Retinal pigment epithelial cell (primary cell): ENCODE results near the gene GPR3.
"Not testable (repeated sequence)": the region's sequence is repeated elsewhere in the genome, so short reads cannot be mapped to it uniquely, and the experiment has no call there.

Experiments used
- DNase-seq: peaks from one replicate; pipeline ENCODE4 v3.0.0-alpha.2; 2010; ENCODE audit warnings: low read depth
- H3K4me3 ChIP-seq: 2 replicates; pipeline ENCODE4 v1.5.1; 2011; ENCODE audit warnings: mild to moderate bottlenecking, low read length, control low read depth, moderate library complexity
- CTCF ChIP-seq: conservative IDR thresholded peaks from 2 replicates; pipeline ENCODE4 v1.5.1; 2011; ENCODE audit warnings: low read depth, low read length, control low read depth, inconsistent platforms

GPR3 gene

GRCh38 chr1:27403931-27404330 lies 11.5 kb downstream of the GPR3 start:
- TF ChIP-seq CTCF, result no peak
- DNase-seq, result no peak
- H3K4me3 ChIP-seq, result no peak overlapping the region

- H3K4me3 ChIP-seq, result no peak overlapping the region
- TF ChIP-seq CTCF, result no peak
- no peak for DNase-seq
Observed at GRCh38 chr1:27405074-27405473, 12.7 kb downstream of the GPR3 start.

GRCh38 chr1:27405598-27406361 lies 13.4 kb downstream of the GPR3 start:
- not testable (repeated sequence) for H3K4me3 ChIP-seq, DNase-seq
- peak; percentile 0 for TF ChIP-seq CTCF

- TF ChIP-seq CTCF, result no peak
- H3K4me3 ChIP-seq, result no peak overlapping the region
- no peak for DNase-seq
Observed at GRCh38 chr1:27406362-27406680, 13.9 kb downstream of the GPR3 start.

- DNase-seq, result not testable (repeated sequence)
Observed at GRCh38 chr1:27406791-27407190, 14.4 kb downstream of the GPR3 start.

GRCh38 chr1:27408151-27408550 lies 15.7 kb downstream of the GPR3 start:
- TF ChIP-seq CTCF, result no peak
- H3K4me3 ChIP-seq, result no peak overlapping the region
- no peak for DNase-seq

More at GRCh38 chr1:27406791-27407190, 14.4 kb downstream of the GPR3 start:
- H3K4me3 ChIP-seq, result not testable (repeated sequence)

- TF ChIP-seq CTCF, result no peak
- H3K4me3 ChIP-seq, result no peak overlapping the region
- no peak for DNase-seq
Observed at GRCh38 chr1:27409669-27410068, 17.2 kb downstream of the GPR3 start.

- no peak overlapping the region for H3K4me3 ChIP-seq
- no peak for TF ChIP-seq CTCF
- no peak for DNase-seq
Observed at GRCh38 chr1:27410709-27411108, 18.3 kb downstream of the GPR3 start.
